HPDE6-E6E7 (cell line): ENCODE measurements around the gene CGREF1.

Experiments
- DNase-seq: peaks from one replicate; pipeline ENCODE4 v3.0.0; 2011; ENCODE audit warnings: missing footprints; ENCODE audit errors: extremely low spot score

Gene CGREF1

DNA sequence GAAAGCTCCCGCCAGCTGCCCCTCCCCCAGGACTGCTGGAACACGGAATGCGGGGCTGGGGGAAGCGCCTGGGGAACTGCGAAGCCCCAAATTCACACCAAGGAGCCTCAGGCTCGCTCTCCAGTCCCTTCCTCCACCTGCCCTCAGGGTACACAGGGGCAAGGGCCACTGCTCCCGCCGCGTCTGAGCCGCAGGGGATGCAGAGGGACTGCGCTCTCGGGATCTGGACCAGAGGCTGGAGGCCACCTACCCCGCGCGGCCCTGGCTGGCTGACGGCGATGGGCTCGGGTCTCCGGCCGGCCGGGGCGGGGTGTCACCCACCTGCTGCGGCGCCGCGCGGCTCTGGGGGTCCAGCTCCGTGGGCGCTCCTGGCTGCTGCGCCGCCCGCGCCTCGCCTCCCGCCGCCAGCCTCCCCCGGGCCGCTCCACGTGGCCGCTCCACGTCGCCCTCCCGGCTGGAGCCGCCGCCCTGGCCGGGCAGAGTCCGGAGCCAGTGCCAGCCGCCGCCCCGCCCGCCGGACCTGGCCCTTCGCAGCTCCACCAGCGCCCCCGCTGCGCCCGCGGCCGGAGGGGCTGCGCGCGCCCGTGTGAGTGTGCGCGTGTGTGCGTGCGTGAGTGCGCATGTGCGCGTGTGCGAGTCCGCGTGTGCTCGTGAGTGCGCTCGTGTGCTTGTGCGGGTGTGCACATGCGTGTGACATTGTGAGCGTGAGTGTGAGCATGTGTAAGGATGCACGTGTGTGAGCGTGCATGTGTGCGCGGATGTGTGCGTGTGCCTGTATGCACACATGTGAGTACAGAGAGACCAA, at the start of gene CGREF1:
Gene CGREF1, minus strand, starts transcription at position 604 of the 805 bp plus-strand sequence. CDS start 14,762 bp downstream, outside the sequence.
- DNase-seq = no peak

DNA sequence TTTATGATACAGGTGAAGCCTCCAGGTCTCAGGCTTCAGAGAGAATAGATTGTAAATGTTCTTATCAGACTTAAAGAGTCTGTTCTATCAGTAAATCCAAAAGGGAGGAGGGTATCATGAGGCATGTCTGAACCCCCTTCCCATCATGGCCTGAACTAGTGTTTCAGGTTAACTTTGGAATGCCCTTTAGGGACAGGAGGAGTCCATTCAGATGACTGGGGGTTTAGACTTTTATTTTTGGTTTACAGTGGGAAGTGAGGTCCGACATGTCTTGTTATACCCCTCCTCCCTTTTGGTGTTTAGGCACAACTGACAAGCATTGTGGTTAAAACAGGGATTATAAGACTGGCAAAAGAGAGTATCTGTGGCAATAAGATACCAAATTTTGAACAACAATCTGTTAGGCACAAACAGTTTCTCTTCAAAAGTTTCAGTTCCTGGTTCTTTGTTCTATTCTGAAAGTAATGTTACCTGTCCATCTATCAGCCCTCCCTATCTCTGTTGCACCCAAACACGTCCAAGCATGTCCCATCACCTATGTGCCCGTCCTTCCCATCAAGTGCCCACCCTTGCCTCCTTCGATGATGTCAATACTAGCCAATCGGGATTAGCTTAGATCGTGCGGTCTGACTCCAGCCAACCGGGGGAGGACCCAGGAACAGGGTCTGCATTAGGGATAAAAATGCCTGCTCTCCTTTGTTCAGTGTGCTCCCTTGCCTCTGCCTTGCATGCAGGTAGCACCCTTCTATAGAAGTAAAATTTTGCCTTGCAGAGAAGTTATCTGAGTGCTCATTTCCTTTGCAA, 46.2 kb upstream of the CGREF1 start:
- DNase-seq = no peak

DNA sequence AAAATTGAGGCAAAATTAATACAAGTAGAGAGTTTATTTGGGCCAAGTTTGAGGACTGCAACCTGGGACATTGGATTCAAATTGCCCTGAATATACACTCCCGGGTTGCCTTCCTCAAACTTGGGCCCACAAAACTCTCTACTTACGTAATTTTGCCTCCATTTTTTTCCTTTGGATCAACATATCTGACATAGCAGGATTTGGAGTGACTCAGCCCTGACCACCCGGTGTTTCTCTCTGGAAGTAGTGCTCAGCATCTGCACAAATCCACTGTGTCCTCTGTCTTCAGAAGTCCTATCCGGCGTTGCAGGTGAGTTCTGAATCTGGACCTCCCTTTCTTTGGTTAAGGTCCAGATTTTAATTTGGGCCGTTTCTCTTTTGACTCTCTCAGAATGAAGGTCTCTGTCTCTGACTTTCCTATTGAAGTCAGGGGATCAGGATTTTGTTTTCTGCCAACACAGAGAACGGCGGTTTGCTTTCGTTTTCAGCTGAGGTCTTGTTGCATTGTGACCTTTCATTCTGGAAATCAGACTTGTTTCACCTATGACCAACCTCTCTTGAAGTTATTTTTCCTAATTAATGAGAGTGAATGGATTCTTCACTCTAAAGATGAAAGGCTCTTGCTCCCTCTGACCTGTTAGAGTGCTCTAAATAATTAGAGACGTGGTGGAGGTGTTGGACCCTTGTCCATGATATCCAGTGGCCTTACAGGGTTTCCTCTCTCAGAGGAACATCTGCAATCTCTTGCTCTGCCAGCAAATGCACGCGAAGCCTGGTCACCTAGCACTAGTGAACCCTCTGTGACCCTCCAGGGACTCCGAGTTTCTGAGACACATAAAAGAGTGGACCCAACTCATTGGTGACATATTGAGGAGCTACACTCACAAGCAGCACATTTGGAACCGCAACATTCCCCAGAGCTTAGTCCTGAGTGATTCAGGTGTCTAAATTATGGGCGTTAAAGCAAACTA, 43.5 kb upstream of the CGREF1 start:
- DNase-seq = no peak

DNA sequence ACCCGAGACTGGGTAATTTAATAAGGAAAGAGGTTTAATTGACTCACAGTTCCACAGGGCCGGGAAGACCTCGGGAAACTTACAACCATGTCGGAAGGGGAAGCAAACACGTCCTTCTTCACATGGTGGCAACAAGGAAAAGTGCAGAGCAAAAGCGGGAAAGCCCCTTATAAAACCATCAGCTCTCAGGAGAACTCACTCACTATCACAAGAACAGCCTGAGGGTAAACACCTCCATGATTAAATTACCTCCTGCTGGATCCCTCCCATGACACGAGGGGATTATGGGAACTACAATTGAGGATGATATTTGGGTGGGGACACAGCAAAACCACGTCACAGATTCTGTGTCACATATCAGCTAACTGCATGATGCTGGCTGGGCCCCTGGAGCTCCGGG, 41.3 kb upstream of the CGREF1 start:
- no peak for DNase-seq

- DNase-seq = no peak
Measured at GRCh38 chr2:27159271-27159670, 40.3 kb upstream of the CGREF1 start.

DNA sequence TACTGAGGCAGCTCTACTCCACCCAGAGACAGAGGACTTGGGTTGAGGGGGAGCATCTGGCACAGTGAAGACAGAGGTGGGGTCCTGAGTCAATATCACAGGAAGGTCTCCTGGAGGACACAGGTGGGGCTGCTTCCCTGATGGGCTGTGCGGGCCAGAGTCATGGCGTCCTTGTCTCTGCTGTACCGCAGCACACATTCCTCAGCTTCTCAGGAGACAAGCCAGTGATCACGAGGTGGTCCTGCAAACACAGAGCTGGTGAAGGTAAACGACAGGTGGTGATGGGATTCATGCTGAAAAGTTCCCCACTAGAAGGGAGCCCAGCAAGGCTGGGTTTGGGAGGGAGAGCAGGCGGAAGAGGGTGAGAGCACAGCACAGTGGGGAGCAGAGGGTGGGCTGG, 39.5 kb upstream of the CGREF1 start:
- DNase-seq = no peak

GRCh38 chr2:27155069-27155520, 36.2 kb upstream of the CGREF1 start:
- DNase-seq = peak; percentile 57

- DNase-seq = no peak
Measured at GRCh38 chr2:27154488-27154887, 35.6 kb upstream of the CGREF1 start.

DNA sequence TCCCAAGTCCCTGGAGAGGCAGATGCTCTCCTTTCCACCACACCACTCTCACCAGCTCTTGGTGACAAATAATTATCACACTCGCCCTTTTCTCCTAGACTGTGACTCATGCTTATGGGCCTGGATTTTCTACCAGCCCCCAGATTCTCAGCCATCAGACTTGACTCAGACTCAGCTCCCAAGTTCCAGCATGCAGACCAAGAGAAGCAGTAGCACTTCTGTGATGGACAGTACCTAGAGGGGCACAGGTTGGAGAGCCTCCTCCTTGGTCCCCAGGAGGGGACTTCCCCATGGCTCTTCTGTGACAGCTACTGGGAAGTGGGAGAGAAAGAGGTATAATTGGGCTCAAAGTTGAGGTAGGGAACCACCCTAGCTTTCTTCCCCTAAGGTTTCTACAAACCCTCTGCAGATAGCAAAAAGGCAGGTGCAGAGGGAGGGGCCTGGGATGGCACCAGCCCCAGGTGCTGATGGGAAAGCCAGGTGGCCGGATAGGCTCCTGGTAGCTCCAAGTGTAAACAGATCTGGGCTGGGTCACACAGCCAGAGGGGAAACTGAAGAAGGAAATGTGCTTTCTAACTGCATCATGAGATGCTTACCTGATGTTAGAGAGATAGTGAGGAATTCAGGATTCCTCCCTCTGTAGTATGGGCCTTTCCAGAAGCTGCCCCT, 34.0 kb upstream of the CGREF1 start:
- DNase-seq = peak; percentile 20

DNA sequence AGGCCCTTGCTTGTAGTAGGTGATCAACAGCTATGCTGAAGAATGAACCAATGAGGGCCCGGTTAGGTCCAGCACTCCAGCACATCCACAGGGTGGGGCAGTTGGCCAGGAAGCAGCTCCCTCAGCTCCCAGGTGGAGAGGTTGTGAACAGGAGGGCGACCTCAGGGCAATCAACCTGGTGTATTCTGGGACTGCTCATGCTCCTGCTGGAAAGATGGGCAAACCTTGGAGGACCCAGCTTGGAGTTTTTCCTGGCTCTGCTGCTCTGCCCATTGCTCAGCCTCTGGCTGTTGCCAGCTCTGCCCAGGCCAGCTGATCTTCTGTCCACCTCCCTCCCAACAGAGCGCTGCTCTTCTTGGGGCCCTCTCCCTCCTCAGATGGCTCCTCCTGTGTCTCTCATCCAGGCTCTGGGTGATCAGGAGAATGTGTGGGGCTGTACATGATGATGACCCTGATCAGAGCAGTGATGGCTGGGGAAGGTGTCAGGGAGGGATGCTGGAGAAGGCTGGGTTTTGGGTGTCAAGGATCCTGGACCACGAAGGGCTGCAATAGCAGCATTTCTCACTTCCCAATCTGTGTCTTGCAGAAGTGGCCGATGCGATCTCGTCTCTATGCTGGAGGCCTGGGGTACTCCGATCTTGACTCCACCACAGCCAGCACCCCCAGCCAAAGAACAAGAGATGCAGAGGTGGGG, 33.3 kb upstream of the CGREF1 start:
- no peak for DNase-seq

- DNase-seq = no peak
Measured at GRCh38 chr2:27150639-27151230, 31.8 kb upstream of the CGREF1 start.

DNA sequence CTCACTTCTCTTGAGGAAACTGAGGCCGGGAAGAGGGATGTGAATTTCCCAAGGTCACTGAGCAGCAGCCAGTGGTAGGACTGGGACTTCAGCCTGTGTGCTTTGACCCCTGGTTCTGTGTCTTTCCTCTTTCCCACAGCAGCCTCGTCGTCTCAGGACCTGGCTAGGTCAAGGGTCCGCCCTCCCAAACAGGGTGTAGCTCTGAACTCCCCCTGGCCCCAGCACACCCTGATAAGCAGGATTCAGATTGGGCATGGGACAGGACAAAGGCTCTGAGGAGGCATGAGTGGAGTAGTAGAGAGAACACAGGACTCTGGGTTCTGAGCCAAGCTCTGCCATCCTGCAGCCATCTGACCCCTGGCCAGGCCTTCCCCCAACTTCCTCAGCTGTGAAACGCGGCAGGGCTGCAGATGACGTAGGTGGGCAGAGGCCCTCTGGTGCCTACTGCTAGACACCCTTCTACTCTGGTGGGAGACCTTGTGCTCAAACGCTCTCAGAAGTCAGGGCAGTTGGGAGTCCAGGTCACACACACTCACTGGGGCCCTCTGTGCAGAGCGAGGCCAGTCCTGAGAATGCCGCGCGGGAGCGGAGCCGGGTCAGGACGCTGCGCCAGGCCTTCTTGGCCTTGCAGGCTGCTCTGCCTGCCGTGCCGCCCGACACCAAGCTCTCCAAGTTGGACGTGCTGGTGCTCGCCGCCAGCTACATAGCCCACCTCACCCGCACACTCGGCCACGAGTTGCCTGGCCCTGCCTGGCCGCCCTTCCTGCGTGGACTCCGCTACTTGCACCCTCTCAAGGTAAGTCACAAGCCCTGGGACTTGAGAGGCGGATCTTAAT, 30.9 kb upstream of the CGREF1 start:
- DNase-seq = no peak

- no peak for DNase-seq
Measured at GRCh38 chr2:27148801-27149439, 30.0 kb upstream of the CGREF1 start, which contains the start of gene TCF23. TSS of gene TCF23 (plus strand) at chr2:27149004. CDS start at chr2:27149134, 130 bp downstream.

DNA sequence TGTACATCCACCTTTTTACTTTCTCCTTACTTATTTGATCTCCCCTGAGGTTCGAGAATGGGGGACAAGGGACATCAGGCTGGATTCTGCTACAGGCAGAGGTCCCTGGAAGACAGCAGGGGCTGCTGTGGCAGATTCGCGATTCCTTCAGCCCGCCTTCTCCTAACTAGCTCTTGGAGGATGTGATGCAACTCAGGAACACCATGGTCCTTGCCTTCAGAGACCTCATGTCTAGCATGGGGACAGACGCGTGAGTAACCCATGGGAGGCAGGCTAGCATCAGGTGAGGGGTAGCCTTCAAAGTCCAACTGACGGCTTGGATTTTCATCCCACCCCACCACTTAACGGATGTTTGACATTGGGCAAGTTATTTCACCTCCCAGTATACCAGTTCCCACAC, 29.0 kb upstream of the CGREF1 start:
- DNase-seq = no peak

DNA sequence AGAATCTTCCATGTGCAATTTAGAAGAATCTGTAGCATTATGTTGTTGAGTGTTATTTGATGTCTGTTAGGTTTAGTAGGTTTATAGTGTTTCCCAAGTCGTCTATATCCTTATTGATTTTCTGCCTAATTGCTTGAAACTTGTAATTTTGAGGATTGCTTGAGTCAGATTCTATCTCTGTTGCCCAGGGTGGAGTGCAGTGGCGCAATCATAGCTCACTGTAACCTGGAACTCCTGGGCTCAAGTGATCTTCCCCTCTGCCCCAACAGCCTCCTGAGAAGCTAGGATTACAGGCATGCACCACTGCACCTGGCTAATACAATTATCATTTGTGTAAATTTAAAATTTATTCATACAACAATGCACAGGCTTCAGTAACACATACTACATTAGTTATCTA, 26.8 kb upstream of the CGREF1 start:
- DNase-seq = no peak

DNA sequence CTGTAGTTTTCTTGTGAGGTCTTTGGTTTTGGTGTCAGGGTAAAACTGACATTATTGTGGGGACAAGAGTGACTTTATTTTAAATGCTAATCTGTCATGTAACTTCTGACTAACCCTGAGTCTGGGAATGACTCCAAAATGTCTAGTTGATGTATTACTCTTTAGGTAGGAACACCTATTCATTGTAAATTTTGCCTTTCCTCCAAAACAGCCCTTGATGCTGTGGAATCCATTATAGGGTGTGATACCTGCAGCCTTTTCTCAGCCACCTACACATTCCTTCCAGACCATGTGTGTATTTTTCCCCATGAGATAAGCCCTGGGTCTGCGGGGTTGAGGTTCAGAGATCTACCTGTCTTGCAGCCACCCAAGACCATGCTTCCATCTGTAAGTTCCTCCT, 24.4 kb upstream of the CGREF1 start:
- no peak for DNase-seq

DNA sequence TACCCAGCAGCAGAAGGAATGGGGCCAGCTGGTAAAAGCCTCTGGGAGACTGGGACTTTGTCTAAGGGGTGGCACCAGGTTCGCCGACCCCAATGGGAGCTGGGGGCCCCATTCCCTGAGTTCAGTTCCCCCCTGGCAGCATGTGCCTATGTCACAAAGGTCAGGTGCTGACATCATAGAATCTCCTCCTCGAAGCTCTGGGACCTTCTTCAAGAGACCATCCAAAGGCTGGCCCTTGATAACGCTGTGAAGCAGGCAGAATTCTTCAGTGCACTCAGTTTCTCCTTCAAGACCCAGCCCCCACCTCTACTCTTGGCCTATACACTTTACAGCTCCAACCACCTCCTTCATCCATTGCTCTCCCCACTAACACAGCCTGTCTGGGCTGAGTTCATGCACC, 20.4 kb upstream of the CGREF1 start, which contains the start of gene PRR30:
Gene PRR30, minus strand, starts transcription at position 101 of the 400 bp plus-strand sequence. CDS start 1,081 bp downstream, outside the sequence.
- no peak for DNase-seq

- no peak for DNase-seq
Measured at GRCh38 chr2:27138111-27138510, 19.2 kb upstream of the CGREF1 start.
